HG03175 (cell line): ENCODE measurements around the gene COX5B.
A peak's percentile ranks its signal among the peaks of the same experiment; 100 is the strongest.

Experiments used
- ATAC-seq: cut with Tn5 transposase; IDR thresholded peaks from one replicate; pipeline ENCODE4 v1.9.1; 2021; ENCODE audit warnings: mild to moderate bottlenecking, moderate library complexity; ENCODE audit not compliant: unreplicated experiment

The COX5B gene

GRCh38 chr2:97653874-97654273 is 8.0 kb downstream of the COX5B start:
- ATAC-seq = no peak

- no peak for ATAC-seq
These were observed 8.4 kb downstream of the COX5B start for GRCh38 chr2:97654309-97654708.

- no peak for ATAC-seq
These were observed 8.9 kb downstream of the COX5B start for GRCh38 chr2:97654791-97655190.

- no peak for ATAC-seq
These were observed 10.4 kb downstream of the COX5B start for GRCh38 chr2:97656129-97656755.

GRCh38 chr2:97656905-97657587 is 11.2 kb downstream of the COX5B start:
- no peak for ATAC-seq

GRCh38 chr2:97657986-97658690 is 12.3 kb downstream of the COX5B start:
- ATAC-seq = no peak

GRCh38 chr2:97658691-97659157 is 12.9 kb downstream of the COX5B start:
- ATAC-seq = no peak

GRCh38 chr2:97659256-97660043 is 13.6 kb downstream of the COX5B start:
- ATAC-seq = no peak

GRCh38 chr2:97660044-97660774 is 14.3 kb downstream of the COX5B start:
- ATAC-seq = no peak

GRCh38 chr2:97660775-97661389 is 15.0 kb downstream of the COX5B start:
- no peak for ATAC-seq

- ATAC-seq = no peak
These were observed 16.1 kb downstream of the COX5B start for GRCh38 chr2:97661927-97662326.

- no peak for ATAC-seq
These were observed 16.6 kb downstream of the COX5B start for GRCh38 chr2:97662386-97662894.

GRCh38 chr2:97662895-97663625 is 17.2 kb downstream of the COX5B start:
- ATAC-seq = peak; percentile 50

GRCh38 chr2:97663626-97663961 is 17.7 kb downstream of the COX5B start:
- ATAC-seq = no peak

GRCh38 chr2:97663962-97664635 is 18.2 kb downstream of the COX5B start, which contains the start of gene ACTR1B:
TSS of gene ACTR1B (minus strand) at chr2:97664044. CDS start at chr2:97663890, 154 bp downstream.
- ATAC-seq = peak; percentile 85

GRCh38 chr2:97664636-97664970 is 18.7 kb downstream of the COX5B start:
- ATAC-seq = no peak

- no peak for ATAC-seq
These were observed 23.6 kb downstream of the COX5B start, which contains the start of gene C2orf92 for GRCh38 chr2:97669448-97669847. TSS of gene C2orf92 (plus strand) at chr2:97669713. CDS start at chr2:97669789, 76 bp downstream.

GRCh38 chr2:97670471-97670870 is 24.6 kb downstream of the COX5B start:
- ATAC-seq = no peak

- ATAC-seq = no peak
These were observed 25.7 kb downstream of the COX5B start for GRCh38 chr2:97671526-97671925.
